MCF 10A (cell line): ENCODE measurements around the gene MYRIP. TPM values are rescaled to one million over a fixed set of nuclear protein-coding genes. Genes with fewer than 3 reads are reported as not detected.
A peak's percentile ranks its signal among the peaks of the same experiment; 100 is the strongest.

Source experiments
- BruUV-seq: library from RNA; stranded (reverse); fragments of 400-500 nt; replicated peaks from 2 replicates; lab custom pipeline; 2021; lab: Mats Ljungman, UMichigan
- CTCF ChIA-PET: fragments of 300-600 bp; sonication (Branson Sonifier 250); formaldehyde crosslinking; extraction: SDS; loops from one replicate; lab custom pipeline; 2021; ENCODE audit warnings: antibody characterized with exemption, inconsistent platforms; lab: Yijun Ruan, JAX
- POLR2A ChIA-PET: fragments of 300-600, 350-650 bp; sonication (Branson Sonifier 250); formaldehyde crosslinking; extraction: SDS; loops from one replicate; lab custom pipeline; 2020; ENCODE audit warnings: antibody characterized with exemption, inconsistent platforms; lab: Yijun Ruan, JAX
- DNase-seq: peaks from one replicate; pipeline ENCODE4 v3.0.0-alpha.2; 2018; ENCODE audit not compliant: unreplicated experiment
- H3K27ac Mint-ChIP-seq: one replicate; pipeline ENCODE4 v1.8.0; 2022; ENCODE audit warnings: mild to moderate bottlenecking, low read depth, mixed read lengths; ENCODE audit not compliant: unreplicated experiment
- H3K27me3 Mint-ChIP-seq: one replicate; pipeline ENCODE4 v1.8.0; 2022; ENCODE audit warnings: mixed read lengths; ENCODE audit not compliant: insufficient read depth, unreplicated experiment
- H3K36me3 Mint-ChIP-seq: one replicate; pipeline ENCODE4 v1.8.0; 2022; ENCODE audit warnings: mild to moderate bottlenecking, moderate library complexity, mixed read lengths; ENCODE audit not compliant: insufficient read depth, unreplicated experiment
- H3K4me1 Mint-ChIP-seq: one replicate; pipeline ENCODE4 v1.8.0; 2022; ENCODE audit warnings: mixed read lengths; ENCODE audit not compliant: insufficient read depth, unreplicated experiment
- H3K4me3 Mint-ChIP-seq: one replicate; pipeline ENCODE4 v1.8.0; 2022; ENCODE audit warnings: mild to moderate bottlenecking, moderate library complexity, mixed read lengths; ENCODE audit not compliant: unreplicated experiment
- H3K9me3 Mint-ChIP-seq: one replicate; pipeline ENCODE4 v1.8.0; 2022; ENCODE audit warnings: mixed read lengths; ENCODE audit not compliant: unreplicated experiment
- CTCF ChIP-seq: fragments of 200-600 bp; IDR thresholded peaks from one replicate; pipeline ENCODE4 v1.8.0; 2022; ENCODE audit warnings: antibody characterized with exemption, mild to moderate bottlenecking; ENCODE audit not compliant: unreplicated experiment
- intact Hi-C: fragments of 100-400 bp; cut with micrococcal nuclease; formaldehyde crosslinking; loops from 2 replicates; pipeline ENCODE4 v1.14.1; 2022
- total RNA-seq: library from RNA; stranded (reverse); gene quantifications from 2 replicates; pipeline ENCODE4 v1.2.3, GENCODE V29; 2022

Gene MYRIP
- total RNA-seq, 1 experiment from 2014 or later, result 0.19 TPM

GRCh38 chr3:39915027-39915426, 105.6 kb downstream of the MYRIP start:
- H3K4me3 Mint-ChIP-seq, result no peak overlapping the region
- peaks cover 28% of the 10 kb centered on the region for H3K4me1 Mint-ChIP-seq
- H3K27ac Mint-ChIP-seq, result no peak overlapping the region
- no peaks in the 10 kb centered on the region for H3K9me3 Mint-ChIP-seq
- TF ChIP-seq CTCF, result no peak
- ChIA-PET POLR2A (no interaction called here), CTCF (no interaction called here)
- intact Hi-C loops, result no loop called here
- H3K27me3 Mint-ChIP-seq, result no peaks in the 10 kb centered on the region
- no peaks in the 10 kb centered on the region for H3K36me3 Mint-ChIP-seq
- no TSS peak for BruUV-seq
- DNase-seq, result no peak

DNA sequence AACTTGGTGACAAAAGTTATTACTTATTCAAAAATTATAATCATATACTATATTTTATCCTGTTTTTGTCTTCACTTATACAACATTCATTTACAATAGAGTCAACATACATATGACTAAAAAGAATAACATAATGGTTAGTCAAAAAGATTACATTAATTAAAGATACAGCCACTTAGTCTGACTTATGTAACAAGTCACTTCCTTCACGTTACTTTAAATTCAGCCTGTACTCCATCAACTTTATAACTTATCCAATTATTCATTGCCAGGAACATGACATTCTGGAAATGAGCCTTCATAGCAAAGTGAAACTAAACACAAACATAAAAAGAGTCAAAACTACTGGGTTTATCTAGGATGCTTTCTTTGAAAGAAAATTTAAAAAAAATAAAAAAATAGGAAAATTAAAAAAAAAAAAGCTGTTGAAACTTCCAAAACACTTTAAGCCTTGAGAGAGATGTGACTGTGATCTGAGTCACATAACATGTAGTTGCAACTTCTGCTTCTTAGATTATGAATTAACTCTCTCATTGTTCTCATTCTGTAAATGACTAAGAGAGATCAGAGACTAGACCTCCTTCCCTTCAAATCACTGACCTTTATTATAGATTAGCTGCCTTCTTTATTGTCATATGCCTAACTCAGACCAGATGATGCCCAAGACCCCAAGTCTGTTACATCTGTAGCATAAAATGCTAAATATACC, 107.8 kb downstream of the MYRIP start:
- DNase-seq, result peak; percentile 17
- intact Hi-C loops, result no loop called here
- H3K4me1 Mint-ChIP-seq, result peaks cover 20% of the 10 kb centered on the region
- no peaks in the 10 kb centered on the region for H3K27me3 Mint-ChIP-seq
- TF ChIP-seq CTCF, result no peak
- H3K27ac Mint-ChIP-seq, result peak overlapping the region; percentile 47
- ChIA-PET POLR2A (no interaction called here), CTCF (no interaction called here)
- no peak overlapping the region for H3K4me3 Mint-ChIP-seq
- no peaks in the 10 kb centered on the region for H3K9me3 Mint-ChIP-seq
- no peaks in the 10 kb centered on the region for H3K36me3 Mint-ChIP-seq
- BruUV-seq, result no TSS peak

GRCh38 chr3:39919281-39919680, 109.9 kb downstream of the MYRIP start:
- Mint-ChIP-seq H3K27ac (no peak overlapping the region), H3K4me3 (no peak overlapping the region), H3K9me3 (peaks cover 3% of the 10 kb centered on the region), H3K4me1 (peaks cover 14% of the 10 kb centered on the region), H3K27me3 (no peaks in the 10 kb centered on the region), H3K36me3 (no peaks in the 10 kb centered on the region)
- TF ChIP-seq CTCF, result no peak
- intact Hi-C loops, result no loop called here
- no TSS peak for BruUV-seq
- ChIA-PET CTCF (interaction anchor here (0.8 to 1.1 kb wide), 2 partner anchors 249 to 502 kb away, joined by 3 read pairs; no protein-coding TSS in a partner anchor), POLR2A (no interaction called here)
- DNase-seq, result no peak

- Mint-ChIP-seq H3K27me3 (no peaks in the 10 kb centered on the region), H3K9me3 (peaks cover 10% of the 10 kb centered on the region), H3K4me1 (peaks cover 14% of the 10 kb centered on the region), H3K4me3 (no peak overlapping the region), H3K36me3 (no peaks in the 10 kb centered on the region), H3K27ac (no peak overlapping the region)
- ChIA-PET POLR2A (interaction anchor here (0.9 kb wide), 1 partner anchor 11 kb away, joined by 3 read pairs; no protein-coding TSS in a partner anchor), CTCF (interaction anchor here (0.6 to 1.2 kb wide), 5 partner anchors 11 to 258 kb away, joined by 3 to 5 read pairs (median 4); no protein-coding TSS in a partner anchor)
- no peak for DNase-seq
- BruUV-seq, result no TSS peak
- no peak for TF ChIP-seq CTCF
- intact Hi-C loops, result no loop called here
Observed at GRCh38 chr3:39920271-39920670, 110.9 kb downstream of the MYRIP start.
